ENCODE data around the gene TMEM244.

- TF ChIP-seq CTCF (IDR thresholded peaks at IDR 0.05; ENCODE audit: borderline replicate concordance, extremely low read depth, low read length, poor library complexity, severe bottlenecking) (no peak), EZH2 (IDR thresholded peaks at IDR 0.05; ENCODE audit: borderline replicate concordance, low read depth, low read length, severe bottlenecking) (no peak)
Observed at GRCh38 chr6:129846761-129847160, 14.4 kb downstream of the TMEM244 start.
